Endothelial cell of umbilical vein (primary cell): ENCODE data around the gene KRT76. TPM values are rescaled to one million over a fixed set of nuclear protein-coding genes. Genes with fewer than 3 reads are reported as not detected.

ENCODE experiments used
- BruUV-seq: library from RNA; stranded (reverse); fragments of 400-500 nt; replicated peaks from 2 replicates; lab custom pipeline; 2021; lab: Mats Ljungman, UMichigan
- CTCF ChIA-PET: fragments of 300-600, 350-600 bp; sonication (Branson Sonifier 250); formaldehyde crosslinking; loops from one replicate; lab custom pipeline; 2021; ENCODE audit warnings: antibody characterized with exemption, inconsistent platforms; lab: Charles Lee
- POLR2A ChIA-PET: fragments of 300-600, 350-600 bp; sonication (Branson Sonifier 250); formaldehyde crosslinking; loops from one replicate; lab custom pipeline; 2021; ENCODE audit warnings: antibody characterized with exemption, inconsistent platforms; lab: Charles Lee
- DNase-seq: peaks from one replicate; pipeline ENCODE4 v3.0.0-alpha.2; 2011; ENCODE audit warnings: low read depth, low spot score
- FAIRE-seq: peaks from 2 replicates; lab custom pipeline; 2011; peaks lifted over from hg19 to GRCh38; lab: Jason Lieb, UNC
- H2AFZ ChIP-seq: 2 replicates; pipeline ENCODE4 v1.6.0; 2012; ENCODE audit warnings: low read depth, low read length, control low read depth, inconsistent platforms
- H3K27ac ChIP-seq: 2 replicates; pipeline ENCODE4 v1.5.1; 2011; ENCODE audit warnings: low read depth, mild to moderate bottlenecking, control low read depth, low read length, moderate library complexity; ENCODE audit not compliant: insufficient read depth
- H3K27me3 ChIP-seq, 2 experiments: 2 replicates each; pipeline versions ENCODE4 v1.6.0 to v1.6.1; 2011; ENCODE audit warnings: low read length in 2 of 2, mixed read lengths in 1 of 2; ENCODE audit not compliant: control insufficient read depth in 2 of 2, insufficient read depth in 2 of 2
- H3K36me3 ChIP-seq, 2 experiments: 2 replicates in 1 of 2; 3 replicates in 1 of 2; pipeline ENCODE4 v1.5.1; 2011; ENCODE audit warnings: low read length in 2 of 2, mild to moderate bottlenecking in 1 of 2, moderate library complexity in 1 of 2; ENCODE audit not compliant: control insufficient read depth in 2 of 2, insufficient read depth in 2 of 2; ENCODE audit errors: extremely low read depth in 1 of 2
- H3K4me1 ChIP-seq: 3 replicates; pipeline ENCODE4 v1.5.1; 2011; ENCODE audit warnings: mild to moderate bottlenecking, low read length; ENCODE audit not compliant: control insufficient read depth, insufficient read depth; ENCODE audit errors: extremely low read depth
- H3K4me2 ChIP-seq: 2 replicates; pipeline ENCODE4 v1.6.1; 2011; ENCODE audit warnings: low read length, control low read depth, mixed read lengths; ENCODE audit not compliant: insufficient read depth
- H3K4me3 ChIP-seq, 3 experiments: fragments of 200-600 bp in 1 of 3; sonication (generic), shearing (Covaris generic) in 1 of 3; replicated peaks in 1 of 3; 2 replicates each; pipeline ENCODE4 v1.5.1; 2011 to 2016; ENCODE audit warnings: control low read depth in 3 of 3, low read length in 3 of 3, mild to moderate bottlenecking in 2 of 3, inconsistent platforms in 1 of 3, low read depth in 1 of 3, moderate library complexity in 1 of 3; ENCODE audit not compliant: insufficient read depth in 1 of 3
- H3K79me2 ChIP-seq: 2 replicates; pipeline ENCODE4 v1.6.0; 2012; ENCODE audit warnings: low read length, inconsistent platforms; ENCODE audit not compliant: control insufficient read depth, insufficient read depth
- H3K9ac ChIP-seq: replicated peaks from 2 replicates; pipeline ENCODE3; 2011; ENCODE audit warnings: low read length, control low read depth; ENCODE audit not compliant: insufficient read depth; ENCODE audit errors: extremely low read depth
- H3K9me1 ChIP-seq: replicated peaks from 3 replicates; pipeline ENCODE4 v1.6.0; 2011; ENCODE audit warnings: mild to moderate bottlenecking, low read length; ENCODE audit not compliant: control insufficient read depth, insufficient read depth; ENCODE audit errors: extremely low read depth
- H3K9me3 ChIP-seq: replicated peaks from 2 replicates; pipeline ENCODE4 v1.5.1; 2012; ENCODE audit warnings: low read length, inconsistent platforms; ENCODE audit not compliant: control insufficient read depth, insufficient read depth
- H4K20me1 ChIP-seq: replicated peaks from 2 replicates; pipeline ENCODE3; 2011; ENCODE audit warnings: mild to moderate bottlenecking, low read length; ENCODE audit not compliant: control insufficient read depth, insufficient read depth; ENCODE audit errors: extremely low read depth
- CTCF ChIP-seq, 2 donors: IDR thresholded peaks; 1 replicate in 1 of 2; 2 replicates in 1 of 2; pipeline ENCODE4 v1.5.1; 2011; ENCODE audit warnings: low read length in 2 of 2, mild to moderate bottlenecking in 2 of 2, moderate library complexity in 2 of 2, control low read depth in 1 of 2, inconsistent platforms in 1 of 2, low read depth in 1 of 2; ENCODE audit not compliant: insufficient read depth in 1 of 2; ENCODE audit errors: extremely low read depth in 1 of 2
- EZH2 ChIP-seq: IDR thresholded peaks from 2 replicates; pipeline ENCODE4 v1.6.1; 2012; ENCODE audit warnings: borderline replicate concordance, low read depth, mild to moderate bottlenecking, moderate library complexity, low read length, inconsistent platforms; ENCODE audit not compliant: severe bottlenecking
- FOS ChIP-seq: IDR thresholded peaks from 2 replicates; pipeline ENCODE4 v1.6.1; 2011; ENCODE audit warnings: mild to moderate bottlenecking, low read length, moderate library complexity, borderline replicate concordance; ENCODE audit not compliant: insufficient read depth
- GATA2 ChIP-seq: IDR thresholded peaks from 2 replicates; pipeline ENCODE4 v1.7.0; 2011; ENCODE audit warnings: low read depth, mild to moderate bottlenecking, moderate library complexity, mixed read lengths, low read length; ENCODE audit not compliant: insufficient read length, insufficient read depth
- JUN ChIP-seq: IDR thresholded peaks from 2 replicates; pipeline ENCODE4 v1.6.1; 2011; ENCODE audit warnings: borderline replicate concordance, low read depth; ENCODE audit not compliant: insufficient read length, insufficient read depth
- MYC ChIP-seq: IDR thresholded peaks from one replicate; pipeline ENCODE4 v1.6.1; 2011; ENCODE audit warnings: mild to moderate bottlenecking, low read depth, low read length
- POLR2A ChIP-seq: IDR thresholded peaks from 2 replicates; pipeline ENCODE4 v1.6.1; 2012; ENCODE audit warnings: low read depth, mild to moderate bottlenecking, control low read depth, low read length
- POLR2AphosphoS5 ChIP-seq: IDR thresholded peaks from 2 replicates; pipeline ENCODE4 v1.6.1; 2012; ENCODE audit warnings: low read depth, mild to moderate bottlenecking, control low read depth, low read length, moderate library complexity; ENCODE audit not compliant: insufficient read depth
- dilution Hi-C: fragments of 300-500 bp; cut with MboI; formaldehyde crosslinking; loops from one replicate; pipeline ENCODE4 v1.15.0; 2019; ENCODE audit warnings: low sequenced_read_pairs; ENCODE audit not compliant: extremely low pct_ligation_motif_present
- intact Hi-C: fragments of 100-400 bp; cut with micrococcal nuclease; formaldehyde crosslinking; loops from one replicate; pipeline ENCODE4 v1.10.0; 2022
- polyA plus RNA-seq, 4 experiments: library from polyadenylated mRNA; depleted of rRNA in 3 of 4; stranded (reverse) in 3 of 4; unstranded in 1 of 4; fragments of >200 nt; gene quantifications; 2 replicates each; pipeline versions ENCODE4 v1.2.1 to v1.2.3, GENCODE V29; 2011 to 2012; ENCODE audit warnings: missing spikeins in 1 of 4
- total RNA-seq: library from RNA; stranded (reverse); gene quantifications from 2 replicates; pipeline ENCODE4 v1.2.3, GENCODE V29; 2021
- TF ChIP-seq, protein P1 (sequence below): IDR thresholded peaks from 2 replicates; pipeline ENCODE4 v1.6.1; 2011; ENCODE audit not compliant: insufficient read depth, insufficient read length

Gene KRT76
- total and polyA plus RNA-seq, 2 donors (not counting 3 experiments of a cell fraction or from before 2014, with no cell fraction given), result not detected

DNA sequence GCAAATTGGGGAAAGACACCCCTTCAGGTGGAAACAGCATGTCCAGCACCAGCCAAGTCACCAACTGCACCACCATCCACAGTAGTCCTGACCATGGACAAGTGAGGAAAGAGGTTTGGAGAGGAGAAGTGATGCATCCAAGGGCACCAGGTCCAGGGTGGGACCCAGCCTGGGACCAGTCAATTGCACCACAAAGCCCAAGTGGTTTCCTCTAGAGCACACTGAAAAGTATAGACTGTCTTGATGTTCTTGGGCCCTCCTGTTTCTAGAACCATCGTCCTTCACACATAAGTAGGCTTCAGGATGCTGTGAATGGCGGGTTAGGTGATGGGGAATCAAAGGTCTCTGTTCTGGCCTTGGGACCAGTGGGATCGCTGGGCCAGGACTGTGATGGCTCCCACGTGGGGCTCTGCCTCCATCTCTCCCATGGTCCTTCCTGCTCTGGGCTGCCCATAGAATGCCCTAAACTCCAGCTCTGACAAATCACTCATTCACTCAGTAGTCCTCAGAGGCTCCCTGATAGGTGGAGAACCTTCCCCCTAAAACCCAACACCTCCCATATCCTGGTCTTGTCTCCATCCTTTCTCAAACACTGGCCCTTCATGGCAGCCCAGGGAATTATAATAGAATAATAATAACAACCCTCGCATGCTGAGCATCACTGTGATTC is 47.7 kb upstream of the KRT76 start:
- no peaks in the 10 kb centered on the region for H3K79me2 ChIP-seq
- TF ChIP-seq, protein P1, sequence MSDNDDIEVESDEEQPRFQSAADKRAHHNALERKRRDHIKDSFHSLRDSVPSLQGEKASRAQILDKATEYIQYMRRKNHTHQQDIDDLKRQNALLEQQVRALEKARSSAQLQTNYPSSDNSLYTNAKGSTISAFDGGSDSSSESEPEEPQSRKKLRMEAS, result no peak
- no peak for TF ChIP-seq JUN
- TF ChIP-seq GATA2, result no peak
- no peak for TF ChIP-seq FOS
- no peak for TF ChIP-seq POLR2AphosphoS5
- TF ChIP-seq MYC, result no peak
- no peak for TF ChIP-seq CTCF (IDR thresholded peaks at IDR 0.05; ENCODE audit: extremely low read depth in 1 of 2, insufficient read depth in 1 of 2, low read depth in 1 of 2, low read length in 2 of 2)
- TF ChIP-seq EZH2, result no peak
- no peak for TF ChIP-seq POLR2A
- no peak overlapping the region for H3K27ac ChIP-seq
- BruUV-seq, result no TSS peak
- no peaks in the 10 kb centered on the region for H3K9me3 ChIP-seq
- intact Hi-C loops, result loop anchor here (5.0 kb wide), 1 partner anchor 533 kb away; the partner anchor contains the start of gene KRT81
- FAIRE-seq (no peak), DNase-seq (no peak)
- CTCF ChIA-PET, result interaction anchor here (0.8 kb wide), 1 partner anchor 49 kb away, joined by 3 read pairs; no protein-coding TSS in a partner anchor
- H3K9me1 ChIP-seq, result no peaks in the 10 kb centered on the region
- H3K4me1 ChIP-seq, result no peaks in the 10 kb centered on the region
- H3K9ac ChIP-seq, result no peak overlapping the region
- no peak overlapping the region for H2AFZ ChIP-seq
- H3K27me3 ChIP-seq, result peaks cover 0 to 2% of the 10 kb centered on the region in 2 experiments
- no peaks in the 10 kb centered on the region for H3K36me3 ChIP-seq
- H3K4me3 ChIP-seq, result no peak overlapping the region
- no peaks in the 10 kb centered on the region for H4K20me1 ChIP-seq
- POLR2A ChIA-PET, result no interaction called here
- H3K4me2 ChIP-seq, result no peak overlapping the region
- dilution Hi-C loops, result no loop called here
